ENCODE data around the gene CHST1.

CHST1 gene

GRCh38 chr11:45661439-45662055 lies 3.9 kb downstream of the CHST1 start:
- no peak for ATAC-seq
- TF ChIP-seq OSR1 (CRISPR knock-in tag; IDR thresholded peaks at IDR 0.05) (no peak), ZNF565 (CRISPR knock-in tag; conservative IDR thresholded peaks at IDR 0.05; ENCODE audit: low read depth) (no peak), CSDC2 (CRISPR knock-in tag; IDR thresholded peaks at IDR 0.05) (no peak), ARNTL (CRISPR knock-in tag; IDR thresholded peaks at IDR 0.05; ENCODE audit: borderline replicate concordance, low read depth) (no peak), ZNF70 (CRISPR knock-in tag; IDR thresholded peaks at IDR 0.05) (no peak), SNAI2 (CRISPR knock-in tag; IDR thresholded peaks at IDR 0.05) (no peak), RARB (CRISPR knock-in tag; IDR thresholded peaks at IDR 0.05) (no peak), ZFP3 (CRISPR knock-in tag; IDR thresholded peaks at IDR 0.05) (no peak), TCF4 (CRISPR knock-in tag; IDR thresholded peaks at IDR 0.05; ENCODE audit: borderline replicate concordance) (no peak), ESRRG (CRISPR knock-in tag; IDR thresholded peaks at IDR 0.05) (no peak), ZNF8 (CRISPR knock-in tag; IDR thresholded peaks at IDR 0.05) (no peak), ZFP30 (CRISPR knock-in tag; IDR thresholded peaks at IDR 0.05) (no peak), ISL1 (CRISPR knock-in tag; IDR thresholded peaks at IDR 0.05) (no peak), CREB5 (CRISPR knock-in tag; IDR thresholded peaks at IDR 0.05; ENCODE audit: low read depth) (no peak), PATZ1 (CRISPR knock-in tag; IDR thresholded peaks at IDR 0.05; ENCODE audit: borderline replicate concordance) (no peak), PPARA (CRISPR knock-in tag; IDR thresholded peaks at IDR 0.05; ENCODE audit: borderline replicate concordance) (no peak), TOX (CRISPR knock-in tag; IDR thresholded peaks at IDR 0.05; ENCODE audit: borderline replicate concordance) (no peak)

GRCh38 chr11:45660729-45661438 lies 4.5 kb downstream of the CHST1 start:
- TF ChIP-seq CSRNP3 (CRISPR knock-in tag; IDR thresholded peaks at IDR 0.05) (no peak), TSHZ2 (CRISPR knock-in tag; IDR thresholded peaks at IDR 0.05) (no peak), OSR1 (CRISPR knock-in tag; IDR thresholded peaks at IDR 0.05) (no peak), ZNF8 (CRISPR knock-in tag; IDR thresholded peaks at IDR 0.05) (no peak), GLIS3 (CRISPR knock-in tag; IDR thresholded peaks at IDR 0.05) (no peak), ZC3H10 (CRISPR knock-in tag; IDR thresholded peaks at IDR 0.05) (no peak), PATZ1 (CRISPR knock-in tag; IDR thresholded peaks at IDR 0.05; ENCODE audit: borderline replicate concordance) (no peak), ISL1 (CRISPR knock-in tag; IDR thresholded peaks at IDR 0.05) (no peak), ESRRG (CRISPR knock-in tag; IDR thresholded peaks at IDR 0.05) (no peak), ZNF70 (CRISPR knock-in tag; IDR thresholded peaks at IDR 0.05) (no peak)
- ATAC-seq = no peak
